SK-N-SH treated with all-trans-retinoic acid at 6 μM for 48 hours (cell line): ENCODE data around the gene PPIL4.
A peak's percentile ranks its signal among the peaks of the same experiment; 100 is the strongest.

Source experiments
- ATAC-seq: fragments of 200-7000 bp; cut with Tn5 transposase; 3 replicates; pipeline ENCODE4 v1.9.1; 2020; ENCODE audit warnings: mild to moderate bottlenecking, moderate library complexity
- CREB5 ChIP-seq: fragments of 250-450 bp; sonication (Bioruptor Pico); IDR thresholded peaks from 2 replicates; pipeline ENCODE4 v1.5.1; 2020; ENCODE audit warnings: low read depth, mild to moderate bottlenecking, moderate library complexity
- CSDC2 ChIP-seq: fragments of 250-450 bp; sonication (Bioruptor Pico); IDR thresholded peaks from 2 replicates; pipeline ENCODE4 v1.5.0; 2020; ENCODE audit warnings: mild to moderate bottlenecking, moderate library complexity
- ESRRG ChIP-seq: fragments of 250-450 bp; sonication (Bioruptor Pico); IDR thresholded peaks from 2 replicates; pipeline ENCODE4 v1.6.1; 2021; ENCODE audit warnings: mild to moderate bottlenecking
- GLIS3 ChIP-seq: fragments of 250-450 bp; sonication (Bioruptor Pico); IDR thresholded peaks from 2 replicates; pipeline ENCODE4 v1.5.0; 2020; ENCODE audit warnings: mild to moderate bottlenecking, moderate library complexity
- ISL1 ChIP-seq: fragments of 250-450 bp; sonication (Bioruptor Pico); IDR thresholded peaks from 2 replicates; pipeline ENCODE4 v2.1.2; 2022; ENCODE audit warnings: mild to moderate bottlenecking, moderate library complexity
- PPARA ChIP-seq: fragments of 250-450 bp; sonication (Bioruptor Pico); IDR thresholded peaks from 2 replicates; pipeline ENCODE4 v1.5.0; 2020; ENCODE audit warnings: mild to moderate bottlenecking, borderline replicate concordance
- RARB ChIP-seq: fragments of 250-450 bp; sonication (Bioruptor Pico); IDR thresholded peaks from 2 replicates; pipeline ENCODE4 v1.8.0; 2021; ENCODE audit warnings: mild to moderate bottlenecking, moderate library complexity
- SNAI2 ChIP-seq: fragments of 250-450 bp; sonication (Bioruptor Pico); IDR thresholded peaks from 2 replicates; pipeline ENCODE4 v1.5.0; 2020; ENCODE audit warnings: mild to moderate bottlenecking, moderate library complexity
- TOX ChIP-seq: fragments of 250-450 bp; sonication (Bioruptor Pico); IDR thresholded peaks from 2 replicates; pipeline ENCODE4 v1.8.0; 2021; ENCODE audit warnings: mild to moderate bottlenecking, moderate library complexity, borderline replicate concordance
- TSHZ2 ChIP-seq: fragments of 250-450 bp; sonication (Bioruptor Pico); IDR thresholded peaks from 2 replicates; pipeline ENCODE4 v1.5.0; 2020; ENCODE audit warnings: mild to moderate bottlenecking, moderate library complexity
- ZFP3 ChIP-seq: fragments of 250-450 bp; sonication (Bioruptor Pico); IDR thresholded peaks from 2 replicates; pipeline ENCODE4 v1.5.0; 2020; ENCODE audit warnings: mild to moderate bottlenecking, moderate library complexity
- ZFP30 ChIP-seq: fragments of 450-650 bp; formaldehyde crosslinking; IDR thresholded peaks from 2 replicates; pipeline ENCODE4 v1.5.0; 2022; ENCODE audit warnings: mild to moderate bottlenecking, moderate library complexity
- ZNF565 ChIP-seq: fragments of 450-650 bp; formaldehyde crosslinking; conservative IDR thresholded peaks from 2 replicates; pipeline ENCODE4 v1.5.0; 2020; ENCODE audit warnings: low read depth, mild to moderate bottlenecking, moderate library complexity
- ZNF70 ChIP-seq: fragments of 450-650 bp; formaldehyde crosslinking; IDR thresholded peaks from 2 replicates; pipeline ENCODE4 v1.5.0; 2020; ENCODE audit warnings: mild to moderate bottlenecking, moderate library complexity
- ZNF8 ChIP-seq: fragments of 450-650 bp; formaldehyde crosslinking; IDR thresholded peaks from 2 replicates; pipeline ENCODE4 v1.5.0; 2020; ENCODE audit warnings: mild to moderate bottlenecking, moderate library complexity
- TF ChIP-seq, protein P1 (sequence below): fragments of 250-450 bp; sonication (Bioruptor Pico); IDR thresholded peaks from 2 replicates; pipeline ENCODE4 v1.5.1; 2021; ENCODE audit warnings: mild to moderate bottlenecking, moderate library complexity
- TF ChIP-seq, protein P2 (sequence below): fragments of 250-450 bp; sonication (Bioruptor Pico); IDR thresholded peaks from 2 replicates; pipeline ENCODE4 v1.8.0; 2021; ENCODE audit warnings: low read depth, mild to moderate bottlenecking, moderate library complexity, borderline replicate concordance

PPIL4 gene

DNA sequence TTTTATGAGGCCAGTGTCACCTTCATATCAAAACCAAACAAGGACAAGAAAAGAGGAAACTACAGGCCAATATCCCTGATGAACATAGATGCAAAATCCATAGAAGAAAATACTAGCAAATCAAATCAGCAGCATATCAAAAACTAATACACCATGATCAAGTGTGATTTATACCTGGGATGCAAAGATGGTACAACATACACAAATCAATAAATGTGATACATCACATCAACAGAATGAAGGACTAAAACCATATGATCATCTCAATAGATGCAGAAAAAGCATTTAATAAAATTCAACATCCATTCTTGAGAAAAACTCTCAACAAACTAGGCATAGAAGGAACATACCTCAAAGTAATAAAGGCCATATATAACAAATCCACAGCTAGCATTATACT is 12.2 kb upstream of the PPIL4 start:
- ATAC-seq: no peak

GRCh38 chr6:149551920-149552319 is 6.1 kb upstream of the PPIL4 start:
- no peak for TF ChIP-seq ZFP3 (CRISPR knock-in tag)
- TF ChIP-seq, all 23 proteins: peak for 0
- no peak for ATAC-seq

More for the DNA sequence above, 12.2 kb upstream of the PPIL4 start:
- no peak for TF ChIP-seq ZNF8
- no peak for TF ChIP-seq SNAI2 (CRISPR knock-in tag)
- TF ChIP-seq ZNF565 (CRISPR knock-in tag): no peak

GRCh38 chr6:149545258-149545753 is 537 bp downstream of the PPIL4 start:
- no peak for TF ChIP-seq CREB5
- TF ChIP-seq RARB (CRISPR knock-in tag): no peak
- no peak for TF ChIP-seq ZNF565 (CRISPR knock-in tag)
- no peak for TF ChIP-seq ZFP3 (CRISPR knock-in tag)
- TF ChIP-seq PPARA: no peak
- no peak for TF ChIP-seq ZNF70 (CRISPR knock-in tag)
- no peak for TF ChIP-seq ZNF8
- TF ChIP-seq ESRRG (CRISPR knock-in tag): no peak
- TF ChIP-seq, protein P1, sequence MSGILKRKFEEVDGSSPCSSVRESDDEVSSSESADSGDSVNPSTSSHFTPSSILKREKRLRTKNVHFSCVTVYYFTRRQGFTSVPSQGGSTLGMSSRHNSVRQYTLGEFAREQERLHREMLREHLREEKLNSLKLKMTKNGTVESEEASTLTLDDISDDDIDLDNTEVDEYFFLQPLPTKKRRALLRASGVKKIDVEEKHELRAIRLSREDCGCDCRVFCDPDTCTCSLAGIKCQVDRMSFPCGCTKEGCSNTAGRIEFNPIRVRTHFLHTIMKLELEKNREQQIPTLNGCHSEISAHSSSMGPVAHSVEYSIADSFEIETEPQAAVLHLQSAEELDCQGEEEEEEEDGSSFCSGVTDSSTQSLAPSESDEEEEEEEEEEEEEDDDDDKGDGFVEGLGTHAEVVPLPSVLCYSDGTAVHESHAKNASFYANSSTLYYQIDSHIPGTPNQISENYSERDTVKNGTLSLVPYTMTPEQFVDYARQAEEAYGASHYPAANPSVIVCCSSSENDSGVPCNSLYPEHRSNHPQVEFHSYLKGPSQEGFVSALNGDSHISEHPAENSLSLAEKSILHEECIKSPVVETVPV (CRISPR knock-in tag): no peak
- no peak for TF ChIP-seq TOX (CRISPR knock-in tag)
- no peak for TF ChIP-seq ZFP30
- TF ChIP-seq, protein P2, sequence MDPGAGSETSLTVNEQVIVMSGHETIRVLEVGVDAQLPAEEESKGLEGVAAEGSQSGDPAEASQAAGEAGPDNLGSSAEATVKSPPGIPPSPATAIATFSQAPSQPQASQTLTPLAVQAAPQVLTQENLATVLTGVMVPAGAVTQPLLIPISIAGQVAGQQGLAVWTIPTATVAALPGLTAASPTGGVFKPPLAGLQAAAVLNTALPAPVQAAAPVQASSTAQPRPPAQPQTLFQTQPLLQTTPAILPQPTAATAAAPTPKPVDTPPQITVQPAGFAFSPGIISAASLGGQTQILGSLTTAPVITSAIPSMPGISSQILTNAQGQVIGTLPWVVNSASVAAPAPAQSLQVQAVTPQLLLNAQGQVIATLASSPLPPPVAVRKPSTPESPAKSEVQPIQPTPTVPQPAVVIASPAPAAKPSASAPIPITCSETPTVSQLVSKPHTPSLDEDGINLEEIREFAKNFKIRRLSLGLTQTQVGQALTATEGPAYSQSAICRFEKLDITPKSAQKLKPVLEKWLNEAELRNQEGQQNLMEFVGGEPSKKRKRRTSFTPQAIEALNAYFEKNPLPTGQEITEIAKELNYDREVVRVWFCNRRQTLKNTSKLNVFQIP (CRISPR knock-in tag): no peak
- peak; percentile 76 for ATAC-seq

GRCh38 chr6:149544646-149545257 is 1.1 kb downstream of the PPIL4 start:
- TF ChIP-seq, protein P2 (CRISPR knock-in tag): no peak
- TF ChIP-seq ZFP3 (CRISPR knock-in tag) (no peak), ISL1 (CRISPR knock-in tag) (no peak), ZNF565 (CRISPR knock-in tag) (no peak), CSDC2 (CRISPR knock-in tag) (no peak), TSHZ2 (no peak), ZFP30 (no peak), GLIS3 (no peak), CREB5 (no peak)
- TF ChIP-seq, protein P1 (CRISPR knock-in tag): no peak
- peak; percentile 25 for ATAC-seq
